HG03575 (cell line): ENCODE measurements around the gene CIZ1.

Experiments
- ATAC-seq: cut with Tn5 transposase; IDR thresholded peaks from one replicate; pipeline ENCODE4 v1.9.1; 2021; ENCODE audit not compliant: unreplicated experiment, insufficient number of reproducible peaks, low FRiP score; ENCODE audit errors: extremely low read depth

The CIZ1 gene

GRCh38 chr9:128152133-128153059, 39.0 kb downstream of the CIZ1 start:
- ATAC-seq: no peak

GRCh38 chr9:128151309-128152132, 39.9 kb downstream of the CIZ1 start:
- no peak for ATAC-seq

- no peak for ATAC-seq
Observed at GRCh38 chr9:128150594-128151308, 40.6 kb downstream of the CIZ1 start.

GRCh38 chr9:128149951-128150593, 41.3 kb downstream of the CIZ1 start:
- no peak for ATAC-seq

- ATAC-seq: no peak
Observed at GRCh38 chr9:128149001-128149701, 42.2 kb downstream of the CIZ1 start, which contains the start of gene LCN2. Gene LCN2 (plus strand): TSS chr9:128149453. CDS start chr9:128149526, 73 bp downstream.

- no peak for ATAC-seq
Observed at GRCh38 chr9:128148509-128149000, 42.8 kb downstream of the CIZ1 start.

- no peak for ATAC-seq
Observed at GRCh38 chr9:128146591-128147120, 44.7 kb downstream of the CIZ1 start.

GRCh38 chr9:128145951-128146351, 45.4 kb downstream of the CIZ1 start:
- ATAC-seq: no peak

- no peak for ATAC-seq
Observed at GRCh38 chr9:128145536-128145935, 45.8 kb downstream of the CIZ1 start.

- no peak for ATAC-seq
Observed at GRCh38 chr9:128144239-128145181, 46.9 kb downstream of the CIZ1 start.

GRCh38 chr9:128143525-128144238, 47.7 kb downstream of the CIZ1 start:
- ATAC-seq: no peak

- ATAC-seq: no peak
Observed at GRCh38 chr9:128142596-128142995, 48.8 kb downstream of the CIZ1 start.

GRCh38 chr9:128142061-128142460, 49.3 kb downstream of the CIZ1 start:
- no peak for ATAC-seq

- no peak for ATAC-seq
Observed at GRCh38 chr9:128141604-128142003, 49.8 kb downstream of the CIZ1 start.

GRCh38 chr9:128139621-128140020, 51.8 kb downstream of the CIZ1 start:
- ATAC-seq: no peak

GRCh38 chr9:128138001-128138400, 53.4 kb downstream of the CIZ1 start:
- no peak for ATAC-seq
